Middle frontal gyrus (tissue), 1 donor: ENCODE data around the gene GIMAP7.

Experiments
- DNase-seq: peaks from one replicate; pipeline ENCODE4 v3.0.0-alpha.2; 2015; ENCODE audit warnings: low spot score; ENCODE audit errors: extremely low spot score

GIMAP7 gene

GRCh38 chr7:150569245-150569955, 54.7 kb downstream of the GIMAP7 start:
- no peak for DNase-seq
